Measurements from ENCODE around the gene MICAL2.

The MICAL2 gene

GRCh38 chr11:12235947-12236743 is 125.8 kb downstream of the MICAL2 start:
- no peaks in the 10 kb centered on the region for H3K36me3 ChIP-seq
- TF ChIP-seq, protein P1, sequence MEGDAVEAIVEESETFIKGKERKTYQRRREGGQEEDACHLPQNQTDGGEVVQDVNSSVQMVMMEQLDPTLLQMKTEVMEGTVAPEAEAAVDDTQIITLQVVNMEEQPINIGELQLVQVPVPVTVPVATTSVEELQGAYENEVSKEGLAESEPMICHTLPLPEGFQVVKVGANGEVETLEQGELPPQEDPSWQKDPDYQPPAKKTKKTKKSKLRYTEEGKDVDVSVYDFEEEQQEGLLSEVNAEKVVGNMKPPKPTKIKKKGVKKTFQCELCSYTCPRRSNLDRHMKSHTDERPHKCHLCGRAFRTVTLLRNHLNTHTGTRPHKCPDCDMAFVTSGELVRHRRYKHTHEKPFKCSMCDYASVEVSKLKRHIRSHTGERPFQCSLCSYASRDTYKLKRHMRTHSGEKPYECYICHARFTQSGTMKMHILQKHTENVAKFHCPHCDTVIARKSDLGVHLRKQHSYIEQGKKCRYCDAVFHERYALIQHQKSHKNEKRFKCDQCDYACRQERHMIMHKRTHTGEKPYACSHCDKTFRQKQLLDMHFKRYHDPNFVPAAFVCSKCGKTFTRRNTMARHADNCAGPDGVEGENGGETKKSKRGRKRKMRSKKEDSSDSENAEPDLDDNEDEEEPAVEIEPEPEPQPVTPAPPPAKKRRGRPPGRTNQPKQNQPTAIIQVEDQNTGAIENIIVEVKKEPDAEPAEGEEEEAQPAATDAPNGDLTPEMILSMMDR (IDR thresholded peaks at IDR 0.05; ENCODE audit: low read depth, low read length), result peak; percentile 61
- no peaks in the 10 kb centered on the region for H3K4me1 ChIP-seq
- DNase-seq, result no peak
- no peaks in the 10 kb centered on the region for H3K27me3 ChIP-seq
- H3K4me3 ChIP-seq (ENCODE audit: low read depth, low read length), result no peak overlapping the region
- H3K9me3 ChIP-seq, result no peaks in the 10 kb centered on the region

DNA sequence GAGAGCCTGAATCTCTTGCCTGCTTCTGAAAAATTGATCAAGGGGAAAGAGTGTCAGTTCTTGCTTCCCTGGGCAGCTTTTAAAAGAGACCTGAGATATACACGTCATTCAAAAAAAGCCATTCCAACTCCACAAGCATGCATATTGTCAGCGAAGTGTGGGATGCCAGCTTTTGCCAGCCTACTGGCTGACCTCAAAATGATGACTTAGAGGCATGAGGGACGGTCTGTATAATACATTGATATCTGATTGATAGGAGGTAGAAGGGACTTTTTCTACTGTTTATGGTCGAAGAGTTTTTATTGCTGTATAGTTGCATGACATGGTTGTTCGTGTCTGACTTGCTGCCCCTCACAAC is 126.3 kb downstream of the MICAL2 start:
- TF ChIP-seq, protein P1 (IDR thresholded peaks at IDR 0.05; ENCODE audit: low read depth, low read length), result no peak
- no peak for DNase-seq
- H3K4me1 ChIP-seq, result no peaks in the 10 kb centered on the region
- H3K9me3 ChIP-seq, result no peaks in the 10 kb centered on the region
- H3K27me3 ChIP-seq, result no peaks in the 10 kb centered on the region
- H3K36me3 ChIP-seq, result no peaks in the 10 kb centered on the region
- no peak overlapping the region for H3K4me3 ChIP-seq (ENCODE audit: low read depth, low read length)

GRCh38 chr11:12237381-12237784 is 127.0 kb downstream of the MICAL2 start:
- TF ChIP-seq, protein P1 (IDR thresholded peaks at IDR 0.05; ENCODE audit: low read depth, low read length), result no peak
- no peaks in the 10 kb centered on the region for H3K36me3 ChIP-seq
- no peaks in the 10 kb centered on the region for H3K27me3 ChIP-seq
- no peaks in the 10 kb centered on the region for H3K4me1 ChIP-seq
- no peak overlapping the region for H3K4me3 ChIP-seq (ENCODE audit: low read depth, low read length)
- no peak for DNase-seq
- no peaks in the 10 kb centered on the region for H3K9me3 ChIP-seq

GRCh38 chr11:12238420-12238819 is 128.0 kb downstream of the MICAL2 start:
- H3K36me3 ChIP-seq, result no peaks in the 10 kb centered on the region
- TF ChIP-seq, protein P1 (IDR thresholded peaks at IDR 0.05; ENCODE audit: low read depth, low read length), result no peak
- H3K4me3 ChIP-seq (ENCODE audit: low read depth, low read length), result no peak overlapping the region
- DNase-seq, result no peak
- no peaks in the 10 kb centered on the region for H3K9me3 ChIP-seq
- H3K4me1 ChIP-seq, result no peaks in the 10 kb centered on the region
- no peaks in the 10 kb centered on the region for H3K27me3 ChIP-seq

DNA sequence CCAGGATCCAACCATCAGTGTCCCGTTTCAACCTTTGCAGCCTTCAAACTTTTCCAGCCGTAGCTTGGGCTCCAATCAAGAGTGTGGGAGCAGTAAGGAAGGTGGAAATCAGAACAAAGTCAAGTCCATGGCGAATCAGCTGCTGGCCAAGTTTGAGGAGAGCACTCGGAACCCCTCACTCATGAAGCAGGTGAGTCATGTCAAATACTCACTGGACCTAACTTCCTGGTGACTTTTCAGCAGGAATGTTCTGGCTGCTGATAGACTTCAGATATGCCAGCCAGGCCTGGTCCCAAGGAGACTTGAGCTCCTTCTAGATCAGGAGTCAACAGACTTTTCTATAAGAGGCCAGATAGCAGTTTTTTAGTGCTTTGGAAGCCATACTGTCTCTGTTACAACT is 129.0 kb downstream of the MICAL2 start:
- TF ChIP-seq, protein P1 (IDR thresholded peaks at IDR 0.05; ENCODE audit: low read depth, low read length), result no peak
- no peaks in the 10 kb centered on the region for H3K36me3 ChIP-seq
- no peak overlapping the region for H3K4me3 ChIP-seq (ENCODE audit: low read depth, low read length)
- H3K9me3 ChIP-seq, result no peaks in the 10 kb centered on the region
- no peaks in the 10 kb centered on the region for H3K27me3 ChIP-seq
- H3K4me1 ChIP-seq, result no peaks in the 10 kb centered on the region
- no peak for DNase-seq

DNA sequence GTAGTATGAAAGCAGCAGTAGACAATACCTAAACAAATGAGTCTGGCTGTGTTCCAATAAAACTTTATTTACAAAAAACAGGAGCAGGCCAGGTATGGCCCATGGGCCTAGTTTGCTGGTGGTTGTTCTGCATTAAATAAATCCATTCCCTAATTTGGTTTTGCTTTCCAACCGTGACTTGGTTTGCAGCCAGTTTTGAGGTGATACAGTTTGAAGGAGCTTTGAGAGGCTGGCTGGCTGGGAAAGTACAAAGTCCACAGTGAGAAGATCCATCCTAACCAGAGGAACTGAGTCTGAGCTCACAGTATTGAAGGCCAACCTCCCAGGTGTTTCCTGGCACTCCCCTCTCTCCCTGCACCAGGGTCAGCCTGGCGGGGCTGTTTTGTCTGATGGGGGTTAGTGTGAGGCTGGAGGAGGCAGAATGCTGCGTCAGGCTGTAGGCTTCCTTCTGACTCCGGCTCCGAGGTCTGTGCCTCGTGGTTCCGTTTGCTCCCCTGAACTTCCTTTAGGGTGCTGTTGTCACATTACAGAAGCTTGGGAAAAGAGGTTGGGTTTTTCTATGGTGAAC is 129.5 kb downstream of the MICAL2 start:
- TF ChIP-seq, protein P1 (IDR thresholded peaks at IDR 0.05; ENCODE audit: low read depth, low read length), result no peak
- Histone ChIP-seq H3K4me3 (ENCODE audit: low read depth, low read length) (no peak overlapping the region), H3K9me3 (no peaks in the 10 kb centered on the region), H3K4me1 (peaks cover under 1% of the 10 kb centered on the region; the same call in 1 of the 2 replicates), H3K36me3 (no peaks in the 10 kb centered on the region), H3K27me3 (no peaks in the 10 kb centered on the region)
- no peak for DNase-seq
